A673 (cell line): ENCODE data around the gene CLCF1. TPM values are rescaled to one million over a fixed set of nuclear protein-coding genes. Genes with fewer than 3 reads are reported as not detected.

ENCODE experiments used
- BruUV-seq: library from RNA; stranded (reverse); fragments of 400-500 nt; replicated peaks from 2 replicates; lab custom pipeline; 2021; lab: Mats Ljungman, UMichigan
- CTCF ChIA-PET: fragments of 300-600 bp; sonication (Branson Sonifier 250); formaldehyde crosslinking; loops from one replicate; lab custom pipeline; 2022; ENCODE audit warnings: antibody characterized with exemption; lab: Charles Lee
- POLR2A ChIA-PET: fragments of 300-600 bp; sonication (Branson Sonifier 250); formaldehyde crosslinking; loops from one replicate; lab custom pipeline; 2022; ENCODE audit warnings: antibody characterized with exemption; ENCODE audit not compliant: low non-redundant PET; lab: Charles Lee
- DNase-seq: peaks from one replicate; pipeline ENCODE4 v3.0.0-alpha.2; 2015; ENCODE audit warnings: low spot score
- H3K27ac ChIP-seq: fragments of 200-600 bp; sonication (generic); 2 replicates; pipeline ENCODE4 v1.5.1; 2016; ENCODE audit warnings: mixed run types, low read depth, mild to moderate bottlenecking, mixed read lengths, antibody characterized with exemption, low read length; ENCODE audit not compliant: poor library complexity, severe bottlenecking
- H3K27me3 ChIP-seq: fragments of 200-600 bp; sonication (generic); replicated peaks from 2 replicates; pipeline ENCODE4 v1.6.1; 2017; ENCODE audit warnings: mixed run types, low read depth, mild to moderate bottlenecking, mixed read lengths, antibody characterized with exemption, low read length; ENCODE audit not compliant: insufficient read depth, poor library complexity
- H3K36me3 ChIP-seq: fragments of 200-600 bp; sonication (generic); 2 replicates; pipeline ENCODE4 v1.6.1; 2016; ENCODE audit warnings: mixed run types, mild to moderate bottlenecking, mixed read lengths, antibody characterized with exemption, low read length; ENCODE audit not compliant: insufficient read depth, poor library complexity, severe bottlenecking
- H3K4me1 ChIP-seq: fragments of 200-600 bp; sonication (generic); 2 replicates; pipeline ENCODE4 v1.6.1; 2017; ENCODE audit warnings: mixed run types, mild to moderate bottlenecking, mixed read lengths, antibody characterized with exemption, low read length; ENCODE audit not compliant: insufficient read depth, poor library complexity, severe bottlenecking
- H3K4me3 ChIP-seq: fragments of 200-600 bp; sonication (generic); 2 replicates; pipeline ENCODE4 v1.5.1; 2016; ENCODE audit warnings: low read depth, mixed run types, mild to moderate bottlenecking, mixed read lengths, low read length; ENCODE audit not compliant: poor library complexity, severe bottlenecking
- H3K9me3 ChIP-seq: fragments of 200-600 bp; sonication (generic); 2 replicates; pipeline ENCODE4 v1.6.1; 2016; ENCODE audit warnings: mixed run types, low read depth, mild to moderate bottlenecking, mixed read lengths, antibody characterized with exemption, low read length; ENCODE audit not compliant: poor library complexity, severe bottlenecking
- EZH2 ChIP-seq: fragments of 200-600 bp; sonication (generic); IDR thresholded peaks from 2 replicates; pipeline ENCODE4 v1.6.1; 2017; ENCODE audit warnings: borderline replicate concordance, low read depth, mild to moderate bottlenecking, mixed read lengths, antibody characterized with exemption, low read length; ENCODE audit not compliant: poor library complexity, severe bottlenecking
- intact Hi-C: fragments of 100-400 bp; cut with micrococcal nuclease; formaldehyde crosslinking; loops from one replicate; pipeline ENCODE4 v1.10.0; 2022; ENCODE audit not compliant: unreplicated experiment
- total RNA-seq: library from RNA; stranded (reverse); gene quantifications from 2 replicates; pipeline ENCODE4 v1.2.3, GENCODE V29; 2021
- TF ChIP-seq, protein P1 (sequence below): fragments of 300-800, 200-600 bp; sonication (generic); conservative IDR thresholded peaks from 2 replicates; pipeline ENCODE4 v1.5.1; 2017; ENCODE audit warnings: low read depth, mild to moderate bottlenecking, antibody characterized with exemption, low read length, moderate library complexity, mixed read lengths

The CLCF1 gene
- total RNA-seq, 1 experiment from 2014 or later = 0.69 TPM

DNA sequence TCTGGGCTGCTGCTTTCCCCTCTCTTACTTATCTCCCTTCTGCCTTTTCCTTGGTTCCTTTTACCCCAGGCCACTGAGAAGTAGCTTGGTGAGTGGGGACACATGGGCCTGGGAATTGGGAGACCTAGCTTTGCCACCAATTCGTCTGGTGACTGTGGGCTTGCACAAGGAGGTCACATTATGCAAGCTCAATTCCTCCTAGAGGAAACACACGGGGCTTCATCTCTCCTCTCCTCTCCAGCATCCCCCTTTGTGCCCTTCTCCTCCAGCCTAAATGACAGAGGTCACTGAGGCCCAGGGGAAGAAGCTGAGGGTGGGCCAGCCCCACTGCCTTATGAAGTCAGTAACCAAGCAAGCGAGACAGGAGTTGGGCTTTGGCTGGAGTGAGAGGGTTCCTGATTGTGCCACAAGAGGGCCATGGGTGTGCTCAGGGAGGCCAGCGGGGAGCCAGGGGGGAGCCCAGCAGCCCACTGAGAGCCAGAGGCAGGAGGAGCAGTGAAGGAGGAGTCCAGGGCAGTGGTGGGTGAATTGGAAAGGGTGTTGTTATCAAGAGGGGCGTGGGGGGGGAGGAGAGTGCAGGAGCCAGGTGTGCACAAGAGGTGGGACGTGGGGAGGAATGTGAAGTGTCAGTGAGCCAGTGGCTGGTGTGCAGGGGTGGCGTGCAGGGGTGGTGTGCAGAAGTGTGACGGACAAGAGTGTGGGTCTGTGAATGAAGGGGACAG lies 2.0 kb downstream of the CLCF1 start:
- POLR2A ChIA-PET = interaction anchor here (0.5 kb wide), 1 partner anchor 40 kb away, joined by 3 read pairs; no protein-coding TSS in a partner anchor
- no peaks in the 10 kb centered on the region for H3K27me3 ChIP-seq
- BruUV-seq = no TSS peak
- intact Hi-C loops = no loop called here
- peaks cover 49% of the 10 kb centered on the region for H3K4me1 ChIP-seq
- no peaks in the 10 kb centered on the region for H3K9me3 ChIP-seq
- TF ChIP-seq EZH2 = no peak
- TF ChIP-seq, protein P1, sequence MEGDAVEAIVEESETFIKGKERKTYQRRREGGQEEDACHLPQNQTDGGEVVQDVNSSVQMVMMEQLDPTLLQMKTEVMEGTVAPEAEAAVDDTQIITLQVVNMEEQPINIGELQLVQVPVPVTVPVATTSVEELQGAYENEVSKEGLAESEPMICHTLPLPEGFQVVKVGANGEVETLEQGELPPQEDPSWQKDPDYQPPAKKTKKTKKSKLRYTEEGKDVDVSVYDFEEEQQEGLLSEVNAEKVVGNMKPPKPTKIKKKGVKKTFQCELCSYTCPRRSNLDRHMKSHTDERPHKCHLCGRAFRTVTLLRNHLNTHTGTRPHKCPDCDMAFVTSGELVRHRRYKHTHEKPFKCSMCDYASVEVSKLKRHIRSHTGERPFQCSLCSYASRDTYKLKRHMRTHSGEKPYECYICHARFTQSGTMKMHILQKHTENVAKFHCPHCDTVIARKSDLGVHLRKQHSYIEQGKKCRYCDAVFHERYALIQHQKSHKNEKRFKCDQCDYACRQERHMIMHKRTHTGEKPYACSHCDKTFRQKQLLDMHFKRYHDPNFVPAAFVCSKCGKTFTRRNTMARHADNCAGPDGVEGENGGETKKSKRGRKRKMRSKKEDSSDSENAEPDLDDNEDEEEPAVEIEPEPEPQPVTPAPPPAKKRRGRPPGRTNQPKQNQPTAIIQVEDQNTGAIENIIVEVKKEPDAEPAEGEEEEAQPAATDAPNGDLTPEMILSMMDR = peak; percentile 52
- peak; percentile 63 for DNase-seq
- H3K36me3 ChIP-seq = no peaks in the 10 kb centered on the region
- H3K27ac ChIP-seq = no peak overlapping the region
- no peak overlapping the region for H3K4me3 ChIP-seq
- CTCF ChIA-PET = interaction anchor here (0.6 to 1.9 kb wide), 3 partner anchors 11 to 20 kb away, joined by 3 to 7 read pairs (median 7); no protein-coding TSS in a partner anchor

DNA sequence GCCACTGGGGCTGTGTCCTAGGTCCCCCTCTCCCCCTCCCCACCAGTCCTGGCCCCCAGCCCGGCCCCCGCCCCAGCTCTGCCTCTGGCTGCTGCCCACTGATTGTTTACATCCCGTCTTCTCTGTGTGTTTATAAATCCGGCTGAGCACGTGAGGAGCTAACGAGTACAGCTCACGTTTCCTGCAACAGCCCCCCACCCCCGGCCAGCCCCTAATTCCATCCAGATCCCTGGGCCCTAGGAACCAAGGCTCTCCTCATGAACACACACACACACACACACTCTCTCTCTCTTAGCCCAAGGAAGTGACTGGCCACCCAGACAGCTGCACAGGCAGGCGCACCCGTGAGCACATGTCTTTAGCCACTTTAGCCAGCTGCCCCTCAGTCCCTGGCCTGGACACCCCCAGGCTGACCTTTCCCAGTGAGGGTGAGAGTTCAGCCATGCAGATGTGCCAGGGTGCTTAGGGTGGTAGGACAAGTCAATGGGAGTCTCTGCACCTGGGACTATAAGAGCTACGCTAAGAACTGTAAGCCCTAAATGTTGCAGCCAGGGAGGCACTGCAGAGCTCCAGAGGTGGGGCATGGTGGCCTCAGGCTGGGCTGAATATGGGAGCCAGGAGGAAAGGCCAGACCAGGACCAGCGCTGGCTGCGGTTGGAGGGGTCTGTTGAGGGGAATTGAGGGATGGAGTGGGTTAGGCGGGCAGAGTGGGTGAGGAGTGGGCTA lies 2.9 kb downstream of the CLCF1 start:
- H3K27ac ChIP-seq = peak overlapping the region; percentile 10
- BruUV-seq = no TSS peak
- TF ChIP-seq, protein P1 = no peak
- no peak for TF ChIP-seq EZH2
- POLR2A ChIA-PET = interaction anchor here (0.5 to 0.6 kb wide), 2 partner anchors 24 to 39 kb away, joined by 3 to 14 read pairs; no protein-coding TSS in a partner anchor
- H3K36me3 ChIP-seq = no peaks in the 10 kb centered on the region
- peaks cover 53% of the 10 kb centered on the region for H3K4me1 ChIP-seq
- no peak for DNase-seq
- CTCF ChIA-PET = interaction anchor here (0.6 to 1.9 kb wide), 7 partner anchors 12 to 585 kb away, joined by 3 to 7 read pairs (median 4); no protein-coding TSS in a partner anchor
- no peaks in the 10 kb centered on the region for H3K27me3 ChIP-seq
- H3K9me3 ChIP-seq = no peaks in the 10 kb centered on the region
- intact Hi-C loops = no loop called here
- no peak overlapping the region for H3K4me3 ChIP-seq

DNA sequence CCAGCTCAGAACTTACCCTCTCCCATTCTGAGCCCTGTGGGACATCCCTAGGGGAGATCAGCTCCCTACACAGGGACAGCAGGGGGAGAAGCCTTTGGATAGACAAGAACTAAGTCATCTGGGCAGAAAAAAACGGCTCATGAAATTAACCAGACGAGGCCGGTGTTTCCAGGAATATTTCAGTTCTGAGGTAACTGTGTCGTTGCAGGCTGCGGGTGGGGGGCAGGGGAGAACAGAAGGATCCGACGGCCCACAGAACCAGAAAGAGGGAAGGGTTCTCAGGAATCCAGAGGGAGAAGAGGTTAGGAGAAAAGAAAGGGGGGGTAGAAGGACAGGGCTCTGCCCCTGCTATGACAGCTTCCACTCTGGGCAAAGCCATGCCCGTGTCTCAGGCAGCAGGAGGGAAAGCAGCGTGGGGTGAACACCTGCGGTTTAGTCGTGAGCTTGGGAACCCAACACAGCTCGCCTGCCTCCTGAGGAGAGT lies 3.6 kb downstream of the CLCF1 start:
- BruUV-seq = no TSS peak
- Histone ChIP-seq H3K27ac (no peak overlapping the region), H3K27me3 (no peaks in the 10 kb centered on the region), H3K4me1 (peaks cover 51% of the 10 kb centered on the region), H3K36me3 (no peaks in the 10 kb centered on the region), H3K4me3 (no peak overlapping the region), H3K9me3 (no peaks in the 10 kb centered on the region)
- POLR2A ChIA-PET = interaction anchor here (0.6 kb wide), 3 partner anchors 12 to 353 kb away, joined by 8 to 14 read pairs (median 8); no protein-coding TSS in a partner anchor
- intact Hi-C loops = no loop called here
- CTCF ChIA-PET = interaction anchor here (0.6 to 1.9 kb wide), 5 partner anchors 13 to 586 kb away, joined by 3 to 7 read pairs (median 4); no protein-coding TSS in a partner anchor
- no peak for TF ChIP-seq EZH2
- TF ChIP-seq, protein P1 = no peak
- DNase-seq = no peak
